ENCODE data around the gene RXRA. TPM values are rescaled to one million over a fixed set of nuclear protein-coding genes. Genes with fewer than 3 reads are reported as not detected.

Gene RXRA
- polyA plus RNA-seq, 1 of the 3 experiments (the other 2 are of a cell fraction): 7.6 TPM

- Histone ChIP-seq H3K4me1 (ENCODE audit: control insufficient read depth in 1 of 2, insufficient read depth in 2 of 2, low read depth in 1 of 2, low read length in 1 of 2) (peaks cover 3 to 10% of the 10 kb centered on the region in 2 experiments; a peak in 2 of 4 replicates), H3F3A (replicated peaks; ENCODE audit: insufficient read depth) (no peaks in the 10 kb centered on the region), H3K36me3 (replicated peaks in 1 of 2; ENCODE audit: control insufficient read depth in 1 of 2, insufficient read depth in 2 of 2, low read length in 1 of 2) (no peaks in the 10 kb centered on the region), H3K9me3 (no peaks in the 10 kb centered on the region), H4K20me1 (ENCODE audit: insufficient read depth) (peaks cover 72% of the 10 kb centered on the region), H3K27ac (ENCODE audit: low read depth in 2 of 2, low read length in 1 of 2) (no peak overlapping the region; a peak in 1 of 4 replicates), H3K79me2 (ENCODE audit: insufficient read depth) (peaks cover 52% of the 10 kb centered on the region; the same call in 1 of the 2 replicates), H3K4me2 (peak overlapping the region; percentile 52; the same call in 1 of the 2 replicates), H3K4me3 (ENCODE audit: low read depth in 2 of 2, low read length in 1 of 2) (no peak overlapping the region), H3K9me2 (no peaks in the 10 kb centered on the region), H3K9ac (no peak overlapping the region), H2AFZ (ENCODE audit: low read depth) (no peak overlapping the region), H3K27me3 (ENCODE audit: insufficient read depth) (no peaks in the 10 kb centered on the region)
- POLR2A ChIA-PET: interaction anchor here (0.6 kb wide), 1 partner anchor 28 kb away, joined by 3 read pairs; no protein-coding TSS in a partner anchor
- CTCF ChIA-PET: interaction anchor here (1.3 kb wide), 2 partner anchors 18 to 221 kb away, joined by 3 to 7 read pairs; no protein-coding TSS in a partner anchor
- 87% methylated on average over 14 of the region's 18 CpGs for WGBS (ENCODE audit: low lambda C conversion rate)
- TF ChIP-seq FOSL2 (IDR thresholded peaks at IDR 0.05; ENCODE audit: borderline replicate concordance, low read depth) (no peak), RFX5 (IDR thresholded peaks at IDR 0.05; ENCODE audit: low read length) (no peak), MXI1 (IDR thresholded peaks at IDR 0.05; ENCODE audit: low read depth, low read length) (no peak), RCOR1 (IDR thresholded peaks at IDR 0.05; ENCODE audit: low read length) (no peak), EP300 (IDR thresholded peaks at IDR 0.05; ENCODE audit: borderline replicate concordance in 1 of 2, low read depth in 1 of 2, low read length in 1 of 2) (no peak), POLR2AphosphoS5 (IDR thresholded peaks at IDR 0.05; ENCODE audit: low read depth, low read length) (no peak), NFIC (IDR thresholded peaks at IDR 0.05; ENCODE audit: borderline replicate concordance) (no peak), SIN3A (IDR thresholded peaks at IDR 0.05; ENCODE audit: borderline replicate concordance, low read depth, low read length) (no peak), CTCF (IDR thresholded peaks at IDR 0.05) (no peak)
- TF ChIP-seq, protein P1, sequence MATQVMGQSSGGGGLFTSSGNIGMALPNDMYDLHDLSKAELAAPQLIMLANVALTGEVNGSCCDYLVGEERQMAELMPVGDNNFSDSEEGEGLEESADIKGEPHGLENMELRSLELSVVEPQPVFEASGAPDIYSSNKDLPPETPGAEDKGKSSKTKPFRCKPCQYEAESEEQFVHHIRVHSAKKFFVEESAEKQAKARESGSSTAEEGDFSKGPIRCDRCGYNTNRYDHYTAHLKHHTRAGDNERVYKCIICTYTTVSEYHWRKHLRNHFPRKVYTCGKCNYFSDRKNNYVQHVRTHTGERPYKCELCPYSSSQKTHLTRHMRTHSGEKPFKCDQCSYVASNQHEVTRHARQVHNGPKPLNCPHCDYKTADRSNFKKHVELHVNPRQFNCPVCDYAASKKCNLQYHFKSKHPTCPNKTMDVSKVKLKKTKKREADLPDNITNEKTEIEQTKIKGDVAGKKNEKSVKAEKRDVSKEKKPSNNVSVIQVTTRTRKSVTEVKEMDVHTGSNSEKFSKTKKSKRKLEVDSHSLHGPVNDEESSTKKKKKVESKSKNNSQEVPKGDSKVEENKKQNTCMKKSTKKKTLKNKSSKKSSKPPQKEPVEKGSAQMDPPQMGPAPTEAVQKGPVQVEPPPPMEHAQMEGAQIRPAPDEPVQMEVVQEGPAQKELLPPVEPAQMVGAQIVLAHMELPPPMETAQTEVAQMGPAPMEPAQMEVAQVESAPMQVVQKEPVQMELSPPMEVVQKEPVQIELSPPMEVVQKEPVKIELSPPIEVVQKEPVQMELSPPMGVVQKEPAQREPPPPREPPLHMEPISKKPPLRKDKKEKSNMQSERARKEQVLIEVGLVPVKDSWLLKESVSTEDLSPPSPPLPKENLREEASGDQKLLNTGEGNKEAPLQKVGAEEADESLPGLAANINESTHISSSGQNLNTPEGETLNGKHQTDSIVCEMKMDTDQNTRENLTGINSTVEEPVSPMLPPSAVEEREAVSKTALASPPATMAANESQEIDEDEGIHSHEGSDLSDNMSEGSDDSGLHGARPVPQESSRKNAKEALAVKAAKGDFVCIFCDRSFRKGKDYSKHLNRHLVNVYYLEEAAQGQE (IDR thresholded peaks at IDR 0.05; ENCODE audit: low read depth, low read length): no peak
- TF ChIP-seq, protein P2, sequence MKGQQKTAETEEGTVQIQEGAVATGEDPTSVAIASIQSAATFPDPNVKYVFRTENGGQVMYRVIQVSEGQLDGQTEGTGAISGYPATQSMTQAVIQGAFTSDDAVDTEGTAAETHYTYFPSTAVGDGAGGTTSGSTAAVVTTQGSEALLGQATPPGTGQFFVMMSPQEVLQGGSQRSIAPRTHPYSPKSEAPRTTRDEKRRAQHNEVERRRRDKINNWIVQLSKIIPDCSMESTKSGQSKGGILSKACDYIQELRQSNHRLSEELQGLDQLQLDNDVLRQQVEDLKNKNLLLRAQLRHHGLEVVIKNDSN (IDR thresholded peaks at IDR 0.05; ENCODE audit: borderline replicate concordance, low read depth): no peak
- no peak for DNase-seq
Observed at GRCh38 chr9:134396258-134396742, 70.0 kb downstream of the RXRA start.
